Small intestine (tissue), 7 donors: ENCODE data around the gene INTS13. TPM values are rescaled to one million over a fixed set of nuclear protein-coding genes. Genes with fewer than 3 reads are reported as not detected.
"Not testable (repeated sequence)": the region's sequence is repeated elsewhere in the genome, so short reads cannot be mapped to it uniquely, and the experiment has no call there.

Experiments used
- DNase-seq, 2 donors: peaks; one replicate each; pipeline versions ENCODE4 v3.0.0 to v3.0.0-alpha.2; 2013
- FAIRE-seq: peaks from 2 replicates; lab custom pipeline; 2012; peaks lifted over from hg19 to GRCh38; lab: Jason Lieb, UNC
- H3K27ac ChIP-seq, 3 donors: one replicate each; pipeline ENCODE4 v1.5.1; 2013; ENCODE audit warnings: low read length in 2 of 3, mild to moderate bottlenecking in 2 of 3, control low read depth in 1 of 3, inconsistent platforms in 1 of 3, low read depth in 1 of 3, moderate library complexity in 1 of 3
- H3K27me3 ChIP-seq, 3 donors: one replicate each; pipeline ENCODE4 v1.6.1; 2013; ENCODE audit warnings: low read length in 3 of 3, inconsistent platforms in 1 of 3; ENCODE audit not compliant: control insufficient read depth in 3 of 3, insufficient read depth in 3 of 3
- H3K36me3 ChIP-seq, 3 donors: one replicate each; pipeline ENCODE4 v1.6.1; 2013; ENCODE audit warnings: low read length in 3 of 3, inconsistent platforms in 1 of 3, low read depth in 1 of 3, mild to moderate bottlenecking in 1 of 3, moderate library complexity in 1 of 3; ENCODE audit not compliant: control insufficient read depth in 3 of 3, insufficient read depth in 2 of 3
- H3K4me1 ChIP-seq, 3 donors: one replicate each; pipeline ENCODE4 v1.6.1; 2013; ENCODE audit warnings: low read length in 2 of 3, inconsistent platforms in 1 of 3, low read depth in 1 of 3, mild to moderate bottlenecking in 1 of 3, moderate library complexity in 1 of 3; ENCODE audit not compliant: control insufficient read depth in 3 of 3, insufficient read depth in 2 of 3
- H3K4me3 ChIP-seq, 3 donors: one replicate each; pipeline ENCODE4 v1.5.1; 2013; ENCODE audit warnings: low read length in 3 of 3, control low read depth in 1 of 3, inconsistent platforms in 1 of 3, low read depth in 1 of 3, mild to moderate bottlenecking in 1 of 3, moderate library complexity in 1 of 3
- H3K9me3 ChIP-seq, 2 donors: one replicate each; pipeline ENCODE4 v1.6.1; 2013; ENCODE audit warnings: low read depth in 1 of 2, low read length in 1 of 2; ENCODE audit not compliant: control insufficient read depth in 2 of 2, insufficient read depth in 1 of 2
- WGBS, 3 donors: extraction: QIAGEN DNeasy Blood & Tissue Kit; methylation state at CpG; one replicate each; pipeline ENCODE4 v1.1.7; 2013; 5-methylcytosine and 5-hydroxymethylcytosine counted together
- polyA plus RNA-seq, 4 donors: library from polyadenylated mRNA; stranded (reverse) in 3 of 4; unstranded in 1 of 4; fragments of 200-250 nt in 3 of 4; fragments of 120-200 nt in 1 of 4; gene quantifications; one replicate each; pipeline versions ENCODE4 v1.2.1 to v1.2.3, GENCODE V29; 2013
- donor health status: healthy with polysubstance abuse.
- donor health status: control.
- donor health status: control.
- donor health status: Bipolar disorder and iron deficiency.
- donor health status: healthy.

INTS13 gene
- polyA plus RNA-seq, 4 donors, result 14.6 to 19.4 (median 17.9) TPM

DNA sequence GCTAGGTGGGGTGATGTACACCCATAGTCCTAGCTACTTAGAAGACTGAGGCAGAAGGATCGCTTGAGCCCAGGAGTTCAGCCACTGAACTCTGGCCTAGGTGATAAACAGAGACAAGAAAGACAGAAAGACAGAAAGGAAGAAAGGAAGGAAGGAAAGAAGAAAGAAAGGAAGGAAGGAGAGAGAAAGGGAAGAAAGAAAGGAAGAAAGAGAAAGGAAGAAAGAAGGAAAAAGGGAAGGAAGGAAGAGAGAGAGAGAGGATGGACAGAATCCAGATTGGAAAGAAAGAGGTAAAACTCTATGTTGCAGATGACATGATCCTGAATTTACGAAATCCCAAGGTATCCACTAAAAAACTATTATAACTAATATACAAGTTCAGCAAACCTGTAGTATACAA is 8.2 kb downstream of the INTS13 start:
- DNase-seq (no peak), FAIRE-seq (no peak)
- H3K36me3 ChIP-seq, result peaks cover 3 to 21% (median 5%) of the 10 kb centered on the region in 3 donors
- H3K27ac ChIP-seq, result no peak overlapping the region
- no peaks in the 10 kb centered on the region for H3K27me3 ChIP-seq
- H3K4me1 ChIP-seq, result no peaks in the 10 kb centered on the region
- no peak overlapping the region for H3K4me3 ChIP-seq
- 97 to 99% (median 97%) methylated on average over 2 of the region's 2 CpGs for WGBS, 3 donors
- no peaks in the 10 kb centered on the region for H3K9me3 ChIP-seq

DNA sequence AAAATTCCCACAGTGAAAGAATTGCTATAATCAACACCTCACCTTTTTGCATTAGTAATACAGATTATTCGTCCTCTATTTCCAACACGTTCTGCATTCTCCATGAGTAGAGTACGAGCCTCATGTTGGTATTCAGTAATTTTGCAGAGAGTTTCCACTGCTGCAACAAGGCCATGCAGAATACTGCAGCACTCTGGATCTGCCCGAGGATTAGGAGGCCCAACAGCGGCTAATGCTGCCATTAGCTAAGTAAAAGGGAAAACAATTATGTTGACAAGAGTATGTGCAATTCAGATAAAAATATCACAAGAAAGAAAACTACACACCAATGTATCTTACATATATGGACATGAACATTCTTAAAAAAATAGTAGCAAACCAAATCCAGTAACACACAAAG is 9.1 kb downstream of the INTS13 start:
- 94 to 98% (median 97%) methylated on average over 5 of the region's 5 CpGs for WGBS, 3 donors
- H3K36me3 ChIP-seq, result peaks cover 3 to 22% (median 8%) of the 10 kb centered on the region in 3 donors
- no peak for FAIRE-seq

GRCh38 chr12:26921886-26922285 is 15.9 kb downstream of the INTS13 start:
- 76 to 87% (median 80%) methylated on average over 3 of the region's 3 CpGs for WGBS, 3 donors
- FAIRE-seq, result no peak
- DNase-seq, result no peak
- no peaks in the 10 kb centered on the region for H3K27me3 ChIP-seq
- H3K27ac ChIP-seq, result no peak overlapping the region
- H3K9me3 ChIP-seq, result no peaks in the 10 kb centered on the region
- H3K4me1 ChIP-seq, result no peaks in the 10 kb centered on the region
- no peak overlapping the region for H3K4me3 ChIP-seq
- H3K36me3 ChIP-seq, result peaks cover 4 to 20% (median 6%) of the 10 kb centered on the region in 3 donors

More for the DNA sequence above, 9.1 kb downstream of the INTS13 start:
- H3K27me3 ChIP-seq, result no peaks in the 10 kb centered on the region
- H3K4me3 ChIP-seq, result no peak overlapping the region
- DNase-seq, result no peak
- H3K9me3 ChIP-seq, result no peaks in the 10 kb centered on the region
- H3K4me1 ChIP-seq, result no peaks in the 10 kb centered on the region
- no peak overlapping the region for H3K27ac ChIP-seq

- FAIRE-seq, result no peak
- no peaks in the 10 kb centered on the region for H3K9me3 ChIP-seq
- WGBS, 3 donors, result 91 to 98% (median 96%) methylated on average over 2 of the region's 2 CpGs
- H3K27ac ChIP-seq, result no peak overlapping the region
- H3K27me3 ChIP-seq, result no peaks in the 10 kb centered on the region
- DNase-seq, result no peak
- no peaks in the 10 kb centered on the region for H3K4me1 ChIP-seq
- peaks cover 3 to 18% (median 4%) of the 10 kb centered on the region in 3 donors for H3K36me3 ChIP-seq
- no peak overlapping the region for H3K4me3 ChIP-seq
These were observed 18.6 kb downstream of the INTS13 start for GRCh38 chr12:26919216-26919555.

DNA sequence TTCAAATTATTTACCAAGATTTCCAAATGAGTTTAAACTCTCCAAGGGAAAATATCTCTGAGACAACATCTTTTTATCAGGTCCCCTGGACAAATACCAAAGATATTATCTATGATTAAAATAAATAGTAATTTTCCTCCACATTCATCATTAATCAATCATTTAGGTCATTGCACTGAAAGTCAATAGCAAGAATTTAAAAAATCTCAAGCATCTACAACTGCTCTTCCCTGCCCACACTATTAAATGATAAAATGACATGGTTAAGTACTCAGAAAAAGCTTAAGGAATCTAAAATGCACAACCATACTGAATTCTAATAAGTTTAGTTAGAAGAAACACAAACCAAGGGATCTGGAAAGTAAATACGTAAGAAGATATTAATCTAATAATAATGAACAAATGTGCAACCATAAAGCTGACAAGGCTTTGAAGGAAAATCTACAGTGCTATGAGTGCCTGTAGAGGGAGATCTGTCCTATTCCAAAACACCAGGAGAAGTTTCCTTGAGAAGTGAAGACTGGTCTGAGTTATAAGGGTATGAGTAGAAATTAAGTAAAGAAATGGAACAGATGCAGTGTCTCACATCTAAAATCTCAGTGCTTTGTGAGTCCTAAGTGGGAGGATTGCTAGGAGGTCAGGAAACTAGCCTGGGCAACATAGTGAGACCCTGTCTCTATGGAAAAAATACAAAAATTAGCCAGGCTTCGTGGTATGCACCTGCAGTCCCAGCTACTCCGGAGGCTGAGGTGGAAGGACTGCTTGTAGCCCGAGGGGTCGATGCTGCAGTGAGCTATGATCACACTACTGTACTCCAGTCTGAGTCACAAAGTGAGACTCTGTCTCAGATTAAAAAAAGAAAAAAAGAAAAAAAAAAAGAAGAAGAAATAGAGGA is 19.2 kb downstream of the INTS13 start:
- 90 to 93% (median 92%) methylated on average over 5 of the region's 5 CpGs for WGBS, 3 donors
- no peak for DNase-seq
- peaks cover 1 to 16% (median 4%) of the 10 kb centered on the region in 3 donors for H3K36me3 ChIP-seq
- H3K9me3 ChIP-seq, result no peaks in the 10 kb centered on the region
- no peaks in the 10 kb centered on the region for H3K27me3 ChIP-seq
- no peak overlapping the region for H3K4me3 ChIP-seq
- no peak overlapping the region for H3K27ac ChIP-seq
- H3K4me1 ChIP-seq, result no peaks in the 10 kb centered on the region
- FAIRE-seq, result no peak

- WGBS, 3 donors, result 14 to 46% (median 24%) methylated on average over 1 of the region's 1 CpG
- Histone ChIP-seq H3K4me1 (no peaks in the 10 kb centered on the region), H3K27me3 (no peaks in the 10 kb centered on the region), H3K36me3 (peaks cover 0 to 16% (median 6%) of the 10 kb centered on the region in 3 donors), H3K4me3 (no peak overlapping the region), H3K27ac (no peak overlapping the region), H3K9me3 (no peaks in the 10 kb centered on the region)
- DNase-seq (peak; percentile 4 to 29), FAIRE-seq (no peak)
These were observed 31.1 kb downstream of the INTS13 start for GRCh38 chr12:26906704-26907103.

- 15 to 40% (median 35%) methylated on average over 1 of the region's 1 CpG for WGBS, 3 donors
- no peak for DNase-seq
These were observed 31.8 kb downstream of the INTS13 start for GRCh38 chr12:26906024-26906423.

DNA sequence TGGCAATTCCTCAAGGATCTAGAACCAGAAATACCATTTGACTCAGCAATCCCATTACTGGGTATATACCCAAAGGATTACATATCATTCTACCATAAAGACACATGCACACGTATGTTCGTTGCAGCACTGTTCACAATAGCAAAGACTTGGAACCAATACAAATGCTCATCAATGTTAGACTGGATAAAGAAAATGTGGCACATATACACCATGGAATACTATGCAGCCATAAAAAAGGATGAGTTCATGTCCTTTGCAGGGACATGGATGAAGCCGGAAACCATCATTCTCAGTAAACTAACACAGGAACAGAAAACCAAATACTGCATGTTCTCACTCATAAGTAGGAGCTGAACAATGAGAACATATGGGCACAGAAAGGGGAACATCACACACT is 34.4 kb downstream of the INTS13 start:
- H3K36me3 ChIP-seq, H3K4me1 ChIP-seq, DNase-seq, H3K4me3 ChIP-seq, H3K9me3 ChIP-seq, H3K27me3 ChIP-seq, FAIRE-seq, H3K27ac ChIP-seq: not testable (repeated sequence)
- WGBS, 3 donors, result 99 to 100% (median 100%) methylated on average over 2 of the region's 3 CpGs

More at GRCh38 chr12:26906024-26906423, 31.8 kb downstream of the INTS13 start:
- Histone ChIP-seq H3K9me3 (no peaks in the 10 kb centered on the region), H3K27me3 (no peaks in the 10 kb centered on the region), H3K36me3 (peaks cover 0 to 16% (median 6%) of the 10 kb centered on the region in 3 donors), H3K4me3 (no peak overlapping the region), H3K27ac (no peak overlapping the region), H3K4me1 (no peaks in the 10 kb centered on the region)
- peak; percentile 36 for FAIRE-seq
